BJ (cell line): Measurements from ENCODE around the gene STMN1. TPM values are rescaled to one million over a fixed set of nuclear protein-coding genes. Genes with fewer than 3 reads are reported as not detected.
A peak's percentile ranks its signal among the peaks of the same experiment; 100 is the strongest.

Experiments used
- CTCF ChIA-PET: fragments of 350-600 bp; formaldehyde crosslinking; extraction: SDS; loops from one replicate; lab custom pipeline; 2021; ENCODE audit warnings: antibody characterized with exemption, inconsistent platforms; lab: Yijun Ruan, JAX
- POLR2A ChIA-PET: fragments of 300-600 bp; sonication (Branson Sonifier 250); formaldehyde crosslinking; extraction: SDS; loops from one replicate; lab custom pipeline; 2021; ENCODE audit warnings: antibody characterized with exemption; lab: Charles Lee
- DNase-seq: peaks from one replicate; pipeline ENCODE4 v3.0.0-alpha.2; 2011; ENCODE audit warnings: low read depth
- H3K27me3 ChIP-seq: 2 replicates; pipeline ENCODE4 v1.6.0; 2011; ENCODE audit warnings: low read length; ENCODE audit not compliant: control insufficient read depth, insufficient read depth
- H3K36me3 ChIP-seq: 2 replicates; pipeline ENCODE4 v1.5.1; 2011; ENCODE audit warnings: low read length; ENCODE audit not compliant: control insufficient read depth, insufficient read depth
- H3K4me3 ChIP-seq: 2 replicates; pipeline ENCODE4 v1.5.1; 2011; ENCODE audit warnings: low read depth, mild to moderate bottlenecking, control low read depth, low read length
- polyA plus RNA-seq: library from polyadenylated mRNA; depleted of rRNA; stranded (reverse); fragments of >200 nt; gene quantifications from 2 replicates; pipeline ENCODE4 v1.2.3, GENCODE V29; 2011
- TF ChIP-seq, protein P1 (sequence below): IDR thresholded peaks from 2 replicates; pipeline ENCODE4 v1.5.1; 2011; ENCODE audit warnings: low read depth, mild to moderate bottlenecking, control low read depth, inconsistent platforms, low read length, moderate library complexity; ENCODE audit not compliant: insufficient read depth

STMN1 gene
- polyA plus RNA-seq, 1 experiment, result 57.1 TPM

DNA sequence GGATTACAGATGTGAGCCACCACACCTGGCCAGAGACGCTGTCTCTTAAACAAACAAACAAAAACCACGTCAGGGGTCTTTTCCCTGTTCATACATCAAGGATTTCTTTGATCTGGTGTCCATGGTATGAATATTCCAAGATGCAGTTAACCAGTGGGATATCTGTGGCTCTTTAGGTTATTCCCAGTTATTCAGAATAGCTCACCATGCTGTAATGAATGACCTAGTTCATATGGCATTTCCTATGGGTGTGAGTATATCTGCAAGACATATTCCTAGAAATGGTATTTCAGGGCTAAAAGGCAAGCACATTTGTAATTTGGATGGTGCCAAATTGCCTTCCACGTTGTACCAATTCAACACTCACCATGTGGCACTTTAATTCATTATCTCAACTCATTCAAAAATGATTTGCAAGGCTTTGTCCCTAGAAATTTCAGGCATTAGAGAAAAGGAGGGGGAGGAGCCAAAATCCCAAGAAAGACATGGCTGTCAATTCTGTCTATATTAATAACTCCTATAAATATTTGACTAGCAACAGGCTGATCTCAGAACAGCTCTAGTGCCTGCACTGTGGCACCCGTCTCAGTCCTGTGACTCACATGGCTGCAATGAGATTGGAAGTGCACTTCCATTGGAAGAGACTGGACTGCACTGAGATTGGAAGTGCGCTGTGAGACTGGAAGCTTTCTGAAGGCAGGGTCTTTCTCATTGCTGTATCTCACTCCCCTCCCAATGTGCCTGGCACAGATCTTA is 6.0 kb upstream of the STMN1 start:
- TF ChIP-seq, protein P1, sequence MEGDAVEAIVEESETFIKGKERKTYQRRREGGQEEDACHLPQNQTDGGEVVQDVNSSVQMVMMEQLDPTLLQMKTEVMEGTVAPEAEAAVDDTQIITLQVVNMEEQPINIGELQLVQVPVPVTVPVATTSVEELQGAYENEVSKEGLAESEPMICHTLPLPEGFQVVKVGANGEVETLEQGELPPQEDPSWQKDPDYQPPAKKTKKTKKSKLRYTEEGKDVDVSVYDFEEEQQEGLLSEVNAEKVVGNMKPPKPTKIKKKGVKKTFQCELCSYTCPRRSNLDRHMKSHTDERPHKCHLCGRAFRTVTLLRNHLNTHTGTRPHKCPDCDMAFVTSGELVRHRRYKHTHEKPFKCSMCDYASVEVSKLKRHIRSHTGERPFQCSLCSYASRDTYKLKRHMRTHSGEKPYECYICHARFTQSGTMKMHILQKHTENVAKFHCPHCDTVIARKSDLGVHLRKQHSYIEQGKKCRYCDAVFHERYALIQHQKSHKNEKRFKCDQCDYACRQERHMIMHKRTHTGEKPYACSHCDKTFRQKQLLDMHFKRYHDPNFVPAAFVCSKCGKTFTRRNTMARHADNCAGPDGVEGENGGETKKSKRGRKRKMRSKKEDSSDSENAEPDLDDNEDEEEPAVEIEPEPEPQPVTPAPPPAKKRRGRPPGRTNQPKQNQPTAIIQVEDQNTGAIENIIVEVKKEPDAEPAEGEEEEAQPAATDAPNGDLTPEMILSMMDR, result no peak
- H3K36me3 ChIP-seq, result no peaks in the 10 kb centered on the region
- peak; percentile 36 for DNase-seq
- no peaks in the 10 kb centered on the region for H3K27me3 ChIP-seq
- ChIA-PET CTCF (interaction anchor here (1.3 to 2.6 kb wide), 4 partner anchors 10 to 85 kb away, joined by 4 to 8 read pairs (median 6); partner anchors contain the start of gene PAFAH2), POLR2A (no interaction called here)
- H3K4me3 ChIP-seq, result no peak overlapping the region

DNA sequence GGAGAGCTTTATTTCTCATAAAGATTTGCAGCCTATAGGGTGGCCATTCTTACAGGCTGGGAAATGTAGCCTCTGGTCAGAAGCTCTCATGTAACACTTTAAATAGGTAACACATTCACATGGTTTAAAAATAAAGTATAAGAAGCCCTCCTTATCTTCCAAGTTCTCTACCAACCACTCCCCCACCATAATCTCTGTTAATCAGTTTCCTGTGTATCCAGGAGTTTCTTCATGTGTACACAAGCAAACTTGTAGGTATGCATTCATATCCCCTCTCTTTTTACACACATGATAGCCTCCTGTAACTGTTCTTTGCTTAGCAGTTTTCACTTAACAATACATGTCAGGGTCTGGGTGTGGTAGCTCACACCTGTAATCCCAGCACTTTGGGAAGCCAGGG is 4.9 kb upstream of the STMN1 start:
- POLR2A ChIA-PET, result no interaction called here
- TF ChIP-seq, protein P1, result no peak
- CTCF ChIA-PET, result interaction anchor here (2.6 kb wide), 1 partner anchor 87 kb away, joined by 8 read pairs; the partner anchor contains the start of gene PAFAH2
- no peak overlapping the region for H3K4me3 ChIP-seq
- H3K27me3 ChIP-seq, result no peaks in the 10 kb centered on the region
- H3K36me3 ChIP-seq, result no peaks in the 10 kb centered on the region
- no peak for DNase-seq

DNA sequence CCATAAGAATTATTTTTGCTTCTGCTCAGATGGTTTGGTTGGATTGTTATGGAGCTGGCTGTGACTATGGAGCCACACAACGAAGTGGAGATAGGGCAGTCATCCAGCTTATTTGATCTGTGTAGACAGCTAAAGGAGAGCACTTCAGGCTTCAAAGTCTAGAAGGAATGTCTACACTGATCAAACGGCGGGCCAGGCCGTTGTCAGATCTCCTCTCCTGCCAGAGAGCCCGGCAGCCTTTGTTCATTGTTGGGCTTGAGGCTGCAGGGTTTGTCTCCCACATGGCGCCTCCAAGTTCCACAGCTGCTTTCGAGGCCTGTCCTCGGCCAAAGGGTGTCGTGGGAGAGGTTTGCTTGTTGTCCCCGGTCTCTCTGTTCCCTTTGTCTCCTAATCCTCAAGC is 2.8 kb upstream of the STMN1 start:
- CTCF ChIA-PET, result interaction anchor here (1.9 kb wide), 1 partner anchor 13 kb away, joined by 9 read pairs; no protein-coding TSS in a partner anchor

DNA sequence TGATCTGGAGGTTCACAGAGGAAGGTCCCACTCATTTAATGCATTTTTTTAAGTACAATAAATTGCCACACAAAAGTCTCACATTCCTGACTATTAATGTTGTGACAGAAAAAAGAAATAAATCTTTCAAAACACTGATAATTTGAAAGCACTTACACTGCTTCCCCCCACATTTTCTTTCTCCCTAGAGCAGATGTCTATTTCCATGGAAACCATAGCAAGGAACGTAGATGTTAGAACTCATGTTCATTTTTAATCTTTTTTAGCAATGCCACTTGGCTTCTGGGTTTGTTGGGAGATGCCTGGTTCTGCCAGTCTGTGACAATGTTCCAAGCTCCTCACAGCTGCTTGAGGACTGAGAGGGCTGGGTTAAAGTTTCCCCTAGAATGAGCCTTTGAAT is 1.9 kb upstream of the STMN1 start:
- Histone ChIP-seq H3K27me3 (no peaks in the 10 kb centered on the region), H3K36me3 (no peaks in the 10 kb centered on the region), H3K4me3 (no peak overlapping the region)
- CTCF ChIA-PET, result interaction anchor here (1.9 kb wide), 1 partner anchor 12 kb away, joined by 9 read pairs; no protein-coding TSS in a partner anchor
- POLR2A ChIA-PET, result no interaction called here
- no peak for DNase-seq
- TF ChIP-seq, protein P1, result no peak

More for the DNA sequence above, 2.8 kb upstream of the STMN1 start:
- DNase-seq, result no peak
- TF ChIP-seq, protein P1, result no peak
- Histone ChIP-seq H3K27me3 (no peaks in the 10 kb centered on the region), H3K4me3 (no peak overlapping the region), H3K36me3 (no peaks in the 10 kb centered on the region)
- POLR2A ChIA-PET, result no interaction called here

DNA sequence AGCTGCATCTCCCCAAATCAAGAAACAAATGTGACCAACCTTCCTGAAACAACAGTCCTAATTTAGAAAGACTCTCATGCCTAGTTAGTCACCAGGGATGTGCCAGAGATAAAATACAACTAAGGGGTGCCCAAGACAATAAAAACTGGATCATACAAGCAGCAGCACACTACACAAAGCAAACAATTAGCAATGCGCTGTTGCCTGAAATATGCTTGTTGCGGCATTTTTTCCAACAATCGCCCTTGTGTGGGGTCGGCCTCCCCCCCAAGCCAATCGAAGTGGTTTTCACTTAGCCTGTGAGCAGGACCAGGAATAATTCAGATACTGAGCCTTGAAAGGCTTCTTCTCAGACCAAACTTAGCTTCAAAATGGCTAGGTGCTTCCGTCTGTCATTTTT is 1.4 kb upstream of the STMN1 start:
- no peaks in the 10 kb centered on the region for H3K27me3 ChIP-seq
- ChIA-PET CTCF (interaction anchor here (1.9 to 13.9 kb wide), 2 partner anchors 12 to 92 kb away, joined by 9 to 308 read pairs; partner anchors contain the start of gene PAFAH2), POLR2A (no interaction called here)
- no peaks in the 10 kb centered on the region for H3K36me3 ChIP-seq
- TF ChIP-seq, protein P1, result no peak
- H3K4me3 ChIP-seq, result no peak overlapping the region
- no peak for DNase-seq
